Tibial nerve (tissue), 4 donors: Measurements from ENCODE around the gene RANBP3L. TPM values are rescaled to one million over a fixed set of nuclear protein-coding genes. Genes with fewer than 3 reads are reported as not detected.

Source experiments
- DNase-seq, 2 donors: peaks; one replicate each; pipeline ENCODE4 v3.0.0-alpha.2; 2019; ENCODE audit warnings: low spot score in 2 of 2
- H3K27ac ChIP-seq, 4 donors: fragments of 200-600 bp; sonication (generic) in 3 of 4; one replicate each; pipeline ENCODE4 v1.5.1; 2017 to 2019; ENCODE audit warnings: mild to moderate bottlenecking in 1 of 4
- H3K27me3 ChIP-seq, 2 donors: fragments of 200-600 bp; sonication (generic) in 1 of 2; one replicate each; pipeline versions ENCODE4 v1.5.1 to v1.6.0; 2017 to 2019
- H3K36me3 ChIP-seq, 3 donors: fragments of 200-600 bp; sonication (generic); one replicate each; pipeline ENCODE4 v1.5.1; 2018 to 2019
- H3K4me1 ChIP-seq, 4 donors: fragments of 200-600 bp; sonication (generic) in 3 of 4; one replicate each; pipeline ENCODE4 v1.5.1; 2017 to 2019
- H3K4me3 ChIP-seq, 4 donors: fragments of 200-600 bp; sonication (generic) in 3 of 4; one replicate each; pipeline ENCODE4 v1.5.1; 2017 to 2019; ENCODE audit warnings: mild to moderate bottlenecking in 1 of 4, moderate library complexity in 1 of 4
- H3K9me3 ChIP-seq, 4 donors: fragments of 200-600 bp; sonication (generic) in 3 of 4; one replicate each; pipeline ENCODE4 v1.5.1; 2017 to 2019
- CTCF ChIP-seq, 5 experiments: fragments of 200-600 bp in 3 of 5; fragments of 450-650 bp in 2 of 5; sonication (generic) in 3 of 5; IDR thresholded peaks; one replicate each; pipeline ENCODE4 v1.5.1; 2016 to 2019; ENCODE audit warnings: antibody characterized with exemption in 5 of 5, mild to moderate bottlenecking in 3 of 5, moderate library complexity in 2 of 5
- EP300 ChIP-seq, 2 donors: sonication (generic); formaldehyde crosslinking; IDR thresholded peaks; one replicate each; pipeline ENCODE4 v1.6.1; 2017; ENCODE audit warnings: antibody characterized with exemption in 2 of 2, mild to moderate bottlenecking in 1 of 2
- POLR2A ChIP-seq, 2 donors: fragments of 450-650 bp; IDR thresholded peaks; one replicate each; pipeline ENCODE4 v1.6.1; 2017; ENCODE audit warnings: antibody characterized with exemption in 2 of 2, mild to moderate bottlenecking in 2 of 2, moderate library complexity in 2 of 2
- WGBS, 2 donors: methylation state at CpG; one replicate each; pipeline ENCODE4 v1.1.5; 2018; 5-methylcytosine and 5-hydroxymethylcytosine counted together
- total RNA-seq, 4 donors: library from RNA; depleted of rRNA; stranded (reverse); fragments of >200 nt; gene quantifications; one replicate each; pipeline ENCODE4 v1.1.0, GENCODE V29; 2016

The RANBP3L gene
- total RNA-seq, 4 donors from 2014 or later = 2.1 to 21.6 (median 4.5) TPM

GRCh38 chr5:36264202-36264760, 37.4 kb downstream of the RANBP3L start:
- no peak overlapping the region for H3K4me3 ChIP-seq
- TF ChIP-seq CTCF (IDR thresholded peaks at IDR 0.05) = no peak
- no peak for TF ChIP-seq EP300 (IDR thresholded peaks at IDR 0.05)
- no peak for TF ChIP-seq POLR2A (IDR thresholded peaks at IDR 0.05)
- no peaks in the 10 kb centered on the region for H3K9me3 ChIP-seq
- H3K27ac ChIP-seq = no peak overlapping the region
- no peaks in the 10 kb centered on the region for H3K27me3 ChIP-seq
- no peak for DNase-seq
- WGBS, 2 donors = 86% methylated on average over 4 of the region's 4 CpGs
- no peaks in the 10 kb centered on the region for H3K4me1 ChIP-seq
- H3K36me3 ChIP-seq = no peaks in the 10 kb centered on the region

GRCh38 chr5:36261186-36261585, 40.5 kb downstream of the RANBP3L start:
- Histone ChIP-seq H3K36me3 (no peaks in the 10 kb centered on the region), H3K4me3 (no peak overlapping the region), H3K9me3 (no peaks in the 10 kb centered on the region), H3K27ac (no peak overlapping the region), H3K27me3 (no peaks in the 10 kb centered on the region), H3K4me1 (no peaks in the 10 kb centered on the region)
- DNase-seq = no peak
- TF ChIP-seq EP300 (IDR thresholded peaks at IDR 0.05) (no peak), CTCF (IDR thresholded peaks at IDR 0.05) (no peak), POLR2A (IDR thresholded peaks at IDR 0.05) (no peak)
- WGBS, 2 donors = 86 to 88% methylated on average over 6 of the region's 6 CpGs

GRCh38 chr5:36253575-36253974, 48.1 kb downstream of the RANBP3L start:
- TF ChIP-seq CTCF (IDR thresholded peaks at IDR 0.05) (no peak), EP300 (IDR thresholded peaks at IDR 0.05) (no peak), POLR2A (IDR thresholded peaks at IDR 0.05) (no peak)
- H3K9me3 ChIP-seq = no peaks in the 10 kb centered on the region
- WGBS, 2 donors = 67 to 70% methylated on average over 4 of the region's 4 CpGs
- DNase-seq = no peak
- no peaks in the 10 kb centered on the region for H3K27me3 ChIP-seq
- H3K4me3 ChIP-seq = no peak overlapping the region
- no peak overlapping the region for H3K27ac ChIP-seq
- H3K4me1 ChIP-seq = peaks cover 0 to 16% (median 5%) of the 10 kb centered on the region in 4 donors
- no peaks in the 10 kb centered on the region for H3K36me3 ChIP-seq

- TF ChIP-seq EP300 (IDR thresholded peaks at IDR 0.05) (no peak), CTCF (IDR thresholded peaks at IDR 0.05) (no peak)
- 63 to 65% methylated on average over 3 of the region's 3 CpGs for WGBS, 2 donors
- Histone ChIP-seq H3K27ac (no peak overlapping the region), H3K36me3 (no peaks in the 10 kb centered on the region), H3K4me3 (no peak overlapping the region), H3K4me1 (peaks cover 0 to 16% (median 5%) of the 10 kb centered on the region in 4 donors), H3K27me3 (no peaks in the 10 kb centered on the region), H3K9me3 (no peaks in the 10 kb centered on the region)
- DNase-seq = no peak
These were observed 48.9 kb downstream of the RANBP3L start for GRCh38 chr5:36252722-36253365.

- Histone ChIP-seq H3K4me1 (peaks cover 0 to 16% (median 5%) of the 10 kb centered on the region in 4 donors), H3K4me3 (no peak overlapping the region), H3K9me3 (no peaks in the 10 kb centered on the region), H3K27me3 (no peaks in the 10 kb centered on the region), H3K27ac (no peak overlapping the region), H3K36me3 (no peaks in the 10 kb centered on the region)
- 83 to 86% methylated on average over 3 of the region's 3 CpGs for WGBS, 2 donors
- TF ChIP-seq CTCF (IDR thresholded peaks at IDR 0.05) (no peak), POLR2A (IDR thresholded peaks at IDR 0.05) (no peak), EP300 (IDR thresholded peaks at IDR 0.05) (no peak)
- no peak for DNase-seq
These were observed 50.5 kb downstream of the RANBP3L start for GRCh38 chr5:36251218-36251617.
